OCI-LY3 (cell line): ENCODE measurements around the gene CDH24.

ENCODE experiments used
- H2AFZ ChIP-seq: fragments of 200-600, 300-600 bp; shearing (Covaris generic); 2 replicates; pipeline ENCODE4 v1.6.0; 2014; ENCODE audit warnings: antibody characterized with exemption, low read depth, low read length
- H3K27ac ChIP-seq: fragments of 200-600, 300-600 bp; sonication (generic); 2 replicates; pipeline ENCODE4 v1.5.1; 2014; ENCODE audit warnings: mild to moderate bottlenecking, low read length, moderate library complexity, mixed read lengths
- H3K27me3 ChIP-seq: fragments of 200-600, 300-600 bp; sonication (generic); 2 replicates; pipeline ENCODE4 v1.6.1; 2014; ENCODE audit warnings: low read depth, low read length, mixed read lengths
- H3K36me3 ChIP-seq: fragments of 200-600, 300-600 bp; sonication (generic); replicated peaks from 2 replicates; pipeline ENCODE3; 2014; ENCODE audit warnings: low read depth, low read length, mixed read lengths
- H3K4me1 ChIP-seq: fragments of 300-600, 200-600 bp; sonication (generic); 2 replicates; pipeline ENCODE4 v1.6.1; 2014; ENCODE audit warnings: low read length, mixed read lengths
- H3K4me2 ChIP-seq: fragments of 200-600, 300-600 bp; sonication (generic); 2 replicates; pipeline ENCODE4 v1.6.1; 2014; ENCODE audit warnings: low read length, mixed read lengths
- H3K4me3 ChIP-seq: fragments of 300-600, 200-600 bp; sonication (generic); 2 replicates; pipeline ENCODE4 v1.5.1; 2014; ENCODE audit warnings: antibody characterized with exemption, mild to moderate bottlenecking, low read length, moderate library complexity
- H3K79me2 ChIP-seq: fragments of 300-600, 200-600 bp; shearing (Covaris generic); 2 replicates; pipeline ENCODE4 v1.6.1; 2014; ENCODE audit warnings: mild to moderate bottlenecking, low read length, mixed read lengths
- H3K9ac ChIP-seq: fragments of 300-600, 200-600 bp; shearing (Covaris generic); 2 replicates; pipeline ENCODE4 v1.6.0; 2014; ENCODE audit warnings: mild to moderate bottlenecking, low read length, moderate library complexity
- H3K9me3 ChIP-seq: fragments of 200-600, 300-600 bp; shearing (Covaris generic); 2 replicates; pipeline ENCODE4 v1.6.1; 2014; ENCODE audit warnings: low read length, mixed read lengths; ENCODE audit not compliant: insufficient read depth
- H4K20me1 ChIP-seq: fragments of 200-600, 300-600 bp; sonication (generic); 2 replicates; pipeline ENCODE4 v1.6.1; 2016; ENCODE audit warnings: low read length, mixed read lengths; ENCODE audit not compliant: insufficient read depth
- EZH2phosphoT487 ChIP-seq: fragments of 200-600 bp; shearing (Covaris generic); IDR thresholded peaks from 2 replicates; pipeline ENCODE4 v1.6.1; 2018; ENCODE audit warnings: antibody characterized with exemption, mixed run types, low read depth
- TF ChIP-seq, protein P1 (sequence below): fragments of 200-600, 300-600 bp; sonication (generic); IDR thresholded peaks from 2 replicates; pipeline ENCODE4 v1.5.1; 2014; ENCODE audit warnings: antibody characterized with exemption, low read length, low read depth

CDH24 gene

DNA sequence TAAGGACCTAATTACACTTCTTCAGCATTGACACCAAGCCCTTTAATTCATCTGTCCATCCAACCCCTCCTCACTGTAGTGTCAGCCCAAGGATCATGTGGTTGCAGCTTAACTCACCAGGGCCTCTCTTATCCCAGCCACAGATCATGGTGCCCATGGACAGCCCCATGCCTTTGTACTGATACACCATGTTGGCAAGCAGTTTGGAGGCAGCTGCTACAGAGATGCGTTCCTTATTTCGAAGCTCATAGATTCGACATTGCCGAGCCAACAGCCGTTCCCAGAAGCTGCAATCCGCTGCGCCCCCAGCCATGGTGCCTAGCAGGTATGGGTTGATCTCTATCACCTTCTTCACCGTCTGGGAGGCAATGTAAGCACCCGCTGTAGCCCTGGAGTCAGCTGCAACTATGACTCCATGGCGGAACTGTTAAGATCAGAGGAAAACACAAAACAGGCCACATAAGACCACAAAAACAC is 24.0 kb downstream of the CDH24 start:
- H4K20me1 ChIP-seq: no peaks in the 10 kb centered on the region
- peaks cover 14% of the 10 kb centered on the region for H3K4me1 ChIP-seq
- H3K4me3 ChIP-seq: peak overlapping the region; percentile 88
- no peak overlapping the region for H3K27ac ChIP-seq
- TF ChIP-seq, protein P1, sequence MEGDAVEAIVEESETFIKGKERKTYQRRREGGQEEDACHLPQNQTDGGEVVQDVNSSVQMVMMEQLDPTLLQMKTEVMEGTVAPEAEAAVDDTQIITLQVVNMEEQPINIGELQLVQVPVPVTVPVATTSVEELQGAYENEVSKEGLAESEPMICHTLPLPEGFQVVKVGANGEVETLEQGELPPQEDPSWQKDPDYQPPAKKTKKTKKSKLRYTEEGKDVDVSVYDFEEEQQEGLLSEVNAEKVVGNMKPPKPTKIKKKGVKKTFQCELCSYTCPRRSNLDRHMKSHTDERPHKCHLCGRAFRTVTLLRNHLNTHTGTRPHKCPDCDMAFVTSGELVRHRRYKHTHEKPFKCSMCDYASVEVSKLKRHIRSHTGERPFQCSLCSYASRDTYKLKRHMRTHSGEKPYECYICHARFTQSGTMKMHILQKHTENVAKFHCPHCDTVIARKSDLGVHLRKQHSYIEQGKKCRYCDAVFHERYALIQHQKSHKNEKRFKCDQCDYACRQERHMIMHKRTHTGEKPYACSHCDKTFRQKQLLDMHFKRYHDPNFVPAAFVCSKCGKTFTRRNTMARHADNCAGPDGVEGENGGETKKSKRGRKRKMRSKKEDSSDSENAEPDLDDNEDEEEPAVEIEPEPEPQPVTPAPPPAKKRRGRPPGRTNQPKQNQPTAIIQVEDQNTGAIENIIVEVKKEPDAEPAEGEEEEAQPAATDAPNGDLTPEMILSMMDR: no peak
- TF ChIP-seq EZH2phosphoT487: no peak
- no peaks in the 10 kb centered on the region for H3K9me3 ChIP-seq
- H3K4me2 ChIP-seq: peak overlapping the region; percentile 63
- H3K36me3 ChIP-seq: peaks cover 32% of the 10 kb centered on the region
- no peaks in the 10 kb centered on the region for H3K27me3 ChIP-seq
- H3K9ac ChIP-seq: no peak overlapping the region
- H3K79me2 ChIP-seq: peaks cover 43% of the 10 kb centered on the region
- H2AFZ ChIP-seq: no peak overlapping the region

DNA sequence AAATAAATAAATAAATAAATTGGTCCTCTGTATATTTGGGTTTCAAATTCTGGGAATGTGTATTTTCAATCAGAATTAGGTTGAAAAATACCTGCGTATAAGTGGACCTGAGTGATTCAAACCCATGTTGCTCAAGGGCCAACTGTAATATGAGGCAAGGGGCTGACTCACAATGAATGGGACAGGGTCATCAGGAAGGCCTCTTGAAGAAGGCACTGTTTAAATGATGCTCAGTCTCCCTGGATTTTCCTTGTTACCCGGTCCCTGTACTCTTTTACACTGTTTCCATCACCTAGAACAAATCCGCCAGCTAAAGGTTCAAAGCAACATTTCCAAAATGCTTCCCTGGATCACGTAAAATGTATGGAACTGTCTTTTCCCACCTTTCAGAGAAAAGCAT is 26.4 kb downstream of the CDH24 start:
- H3K9me3 ChIP-seq: no peaks in the 10 kb centered on the region
- peaks cover 42% of the 10 kb centered on the region for H3K36me3 ChIP-seq
- no peak overlapping the region for H3K27ac ChIP-seq

DNA sequence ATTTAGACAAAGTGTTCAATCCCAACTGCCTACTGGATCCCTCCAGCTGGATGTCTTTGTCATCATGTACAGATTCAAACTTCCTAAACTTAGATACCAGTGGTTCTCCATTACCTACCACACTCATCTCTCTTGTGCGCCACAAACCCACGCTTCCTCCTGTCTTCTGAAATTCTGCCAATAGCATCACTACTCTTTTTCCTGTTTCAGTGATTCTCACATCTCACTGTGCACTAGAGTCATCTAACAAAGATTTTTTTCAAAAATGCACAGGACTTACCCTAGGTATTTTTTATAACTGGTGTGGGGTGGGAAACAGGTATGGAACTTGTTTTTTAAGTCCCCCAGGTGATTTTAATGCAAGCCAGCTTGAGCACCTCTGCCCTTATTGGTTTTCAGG is 28.5 kb downstream of the CDH24 start:
- Histone ChIP-seq H3K9ac (no peak overlapping the region), H3K27ac (no peak overlapping the region), H3K4me3 (no peak overlapping the region), H3K36me3 (peaks cover 59% of the 10 kb centered on the region), H3K27me3 (no peaks in the 10 kb centered on the region), H4K20me1 (no peaks in the 10 kb centered on the region), H3K9me3 (no peaks in the 10 kb centered on the region), H3K4me2 (no peak overlapping the region), H3K79me2 (peaks cover 37% of the 10 kb centered on the region), H3K4me1 (peaks cover 6% of the 10 kb centered on the region), H2AFZ (no peak overlapping the region)
- TF ChIP-seq EZH2phosphoT487: no peak
- TF ChIP-seq, protein P1: no peak

More for the DNA sequence above, 26.4 kb downstream of the CDH24 start:
- TF ChIP-seq, protein P1: no peak
- no peak for TF ChIP-seq EZH2phosphoT487
- Histone ChIP-seq H3K79me2 (peaks cover 46% of the 10 kb centered on the region), H3K4me1 (peaks cover 14% of the 10 kb centered on the region), H3K9ac (no peak overlapping the region), H3K4me2 (no peak overlapping the region), H2AFZ (no peak overlapping the region), H3K27me3 (no peaks in the 10 kb centered on the region), H4K20me1 (no peaks in the 10 kb centered on the region), H3K4me3 (no peak overlapping the region)

DNA sequence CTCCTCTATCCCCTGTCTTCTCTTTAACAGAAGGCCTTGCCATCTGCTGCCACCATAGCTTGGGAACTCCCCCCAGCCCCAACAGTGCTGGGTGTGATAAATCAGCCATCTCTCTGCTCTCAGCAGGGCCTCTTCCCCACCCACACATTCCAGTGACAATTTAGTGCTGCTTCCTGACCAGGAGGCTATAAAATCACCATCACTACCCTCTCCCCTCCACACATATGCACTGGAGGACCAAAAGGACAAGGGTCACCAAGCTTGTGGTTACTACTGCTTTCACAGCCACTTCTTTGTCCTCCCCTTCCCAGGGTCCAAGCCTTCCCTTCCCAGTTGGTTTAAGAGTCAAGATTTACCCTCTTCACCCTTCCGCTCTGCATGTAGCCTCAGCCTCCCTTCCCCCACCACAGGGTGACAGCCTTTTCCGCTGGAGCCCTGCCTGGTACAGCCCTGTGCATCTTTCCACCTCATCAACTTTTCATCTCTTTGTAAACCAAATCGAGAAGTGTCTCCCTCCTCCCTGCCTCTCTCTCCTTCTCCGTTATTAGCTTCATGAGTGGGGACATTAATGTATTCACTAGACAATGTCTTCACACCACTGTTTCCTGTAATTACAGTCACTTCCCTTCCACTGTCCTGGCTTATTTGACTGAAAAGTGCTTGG is 32.0 kb downstream of the CDH24 start:
- H3K27ac ChIP-seq: no peak overlapping the region
- H3K4me3 ChIP-seq: no peak overlapping the region
- H3K27me3 ChIP-seq: no peaks in the 10 kb centered on the region
- no peaks in the 10 kb centered on the region for H4K20me1 ChIP-seq
- H3K79me2 ChIP-seq: peaks cover 12% of the 10 kb centered on the region
- H3K9ac ChIP-seq: no peak overlapping the region
- H3K9me3 ChIP-seq: no peaks in the 10 kb centered on the region
- TF ChIP-seq, protein P1: no peak
- TF ChIP-seq EZH2phosphoT487: no peak
- peaks cover 41% of the 10 kb centered on the region for H3K36me3 ChIP-seq
- H2AFZ ChIP-seq: no peak overlapping the region
- H3K4me2 ChIP-seq: no peak overlapping the region
- no peaks in the 10 kb centered on the region for H3K4me1 ChIP-seq
